SK-N-SH (cell line): Measurements from ENCODE around the gene RNASET2. TPM values are rescaled to one million over a fixed set of nuclear protein-coding genes. Genes with fewer than 3 reads are reported as not detected.

Experiments used
- CTCF ChIA-PET: fragments of 300-600, 350-600 bp; formaldehyde crosslinking; extraction: SDS; loops from one replicate; lab custom pipeline; 2021; lab: Yijun Ruan, JAX
- POLR2A ChIA-PET: fragments of 350-600 bp; sonication (Branson Sonifier 250); formaldehyde crosslinking; extraction: SDS; loops from one replicate; lab custom pipeline; 2020; ENCODE audit warnings: antibody characterized with exemption, inconsistent platforms; lab: Yijun Ruan, JAX
- DNase-seq: peaks from one replicate; pipeline ENCODE4 v3.0.0; 2012
- H2AFZ ChIP-seq: fragments of 200-600 bp; sonication (generic); 2 replicates; pipeline ENCODE4 v1.8.1; 2016; ENCODE audit warnings: antibody characterized with exemption, mild to moderate bottlenecking, low read depth
- H3F3A ChIP-seq: fragments of 200-600 bp; sonication (generic); replicated peaks from 2 replicates; pipeline ENCODE3; 2016; ENCODE audit warnings: antibody characterized with exemption, mild to moderate bottlenecking; ENCODE audit not compliant: insufficient read depth
- H3K27ac ChIP-seq, 2 experiments: fragments of 200-500 bp in 1 of 2; fragments of 200-600 bp in 1 of 2; sonication (Bioruptor generic) in 1 of 2; sonication (generic), shearing (Covaris generic) in 1 of 2; 2 replicates each; pipeline versions ENCODE4 v1.5.1 to v1.6.1; 2014 to 2016; ENCODE audit warnings: low read depth in 2 of 2, inconsistent platforms in 1 of 2, low read length in 1 of 2, mild to moderate bottlenecking in 1 of 2, mixed read lengths in 1 of 2
- H3K27me3 ChIP-seq: fragments of 200-600 bp; sonication (generic), shearing (Covaris generic); 2 replicates; pipeline ENCODE4 v1.6.1; 2016; ENCODE audit warnings: mixed run types; ENCODE audit not compliant: insufficient read depth
- H3K36me3 ChIP-seq, 2 experiments: fragments of 200-500 bp in 1 of 2; fragments of 200-600 bp in 1 of 2; sonication (Bioruptor generic) in 1 of 2; sonication (generic) in 1 of 2; replicated peaks in 1 of 2; 2 replicates each; pipeline versions ENCODE3 to v1.5.1; 2014 to 2016; ENCODE audit warnings: low read length in 1 of 2, mild to moderate bottlenecking in 1 of 2; ENCODE audit not compliant: insufficient read depth in 2 of 2, control insufficient read depth in 1 of 2
- H3K4me1 ChIP-seq, 2 experiments: fragments of 200-500 bp in 1 of 2; fragments of 200-600 bp in 1 of 2; sonication (Bioruptor generic) in 1 of 2; sonication (generic), shearing (Covaris generic) in 1 of 2; 2 replicates each; pipeline versions ENCODE4 v1.5.1 to v1.6.1; 2014 to 2016; ENCODE audit warnings: low read depth in 1 of 2, low read length in 1 of 2, mixed run types in 1 of 2; ENCODE audit not compliant: insufficient read depth in 2 of 2, control insufficient read depth in 1 of 2
- H3K4me2 ChIP-seq: fragments of 200-600 bp; sonication (generic), shearing (Covaris generic); 2 replicates; pipeline ENCODE4 v1.6.1; 2017; ENCODE audit warnings: mixed run types
- H3K4me3 ChIP-seq, 2 experiments: fragments of 200-500 bp in 1 of 2; fragments of 200-600 bp in 1 of 2; sonication (Bioruptor generic) in 1 of 2; sonication (generic), shearing (Covaris generic) in 1 of 2; 2 replicates each; pipeline versions ENCODE4 v1.5.1 to v1.8.1; 2014 to 2016; ENCODE audit warnings: low read depth in 2 of 2, inconsistent platforms in 1 of 2, low read length in 1 of 2, mild to moderate bottlenecking in 1 of 2, mixed read lengths in 1 of 2, moderate library complexity in 1 of 2
- H3K79me2 ChIP-seq: fragments of 200-600 bp; sonication (generic); 2 replicates; pipeline ENCODE4 v1.8.1; 2017; ENCODE audit warnings: mild to moderate bottlenecking; ENCODE audit not compliant: insufficient read depth
- H3K9ac ChIP-seq: fragments of 200-600 bp; sonication (generic); 2 replicates; pipeline ENCODE4 v1.6.1; 2017; ENCODE audit warnings: mixed run types
- H3K9me2 ChIP-seq: fragments of 200-600 bp; sonication (generic); 2 replicates; pipeline ENCODE4 v1.6.1; 2017; ENCODE audit warnings: mixed run types
- H3K9me3 ChIP-seq: fragments of 200-600 bp; sonication (generic); 2 replicates; pipeline ENCODE4 v1.6.1; 2017; ENCODE audit warnings: mixed run types, mild to moderate bottlenecking, moderate library complexity
- H4K20me1 ChIP-seq: fragments of 200-600 bp; sonication (generic); 2 replicates; pipeline ENCODE4 v1.6.1; 2017; ENCODE audit warnings: mild to moderate bottlenecking, mixed run types; ENCODE audit not compliant: insufficient read depth
- GATA2 ChIP-seq: sonication (generic); formaldehyde crosslinking; IDR thresholded peaks from 2 replicates; pipeline ENCODE4 v1.5.0; 2020; ENCODE audit warnings: mild to moderate bottlenecking, missing genetic modification reagents
- NFIC ChIP-seq: IDR thresholded peaks from 2 replicates; pipeline ENCODE4 v1.4.0; 2012; ENCODE audit warnings: borderline replicate concordance
- RAD21 ChIP-seq: IDR thresholded peaks from 2 replicates; pipeline ENCODE4 v1.6.1; 2012; ENCODE audit warnings: mild to moderate bottlenecking, low read length
- RFX5 ChIP-seq: IDR thresholded peaks from 2 replicates; pipeline ENCODE4 v1.6.1; 2012; ENCODE audit warnings: mild to moderate bottlenecking, improper control_type of control experiment, low read length
- TAF1 ChIP-seq: IDR thresholded peaks from 2 replicates; pipeline ENCODE4 v1.6.1; 2012; ENCODE audit warnings: low read depth, mild to moderate bottlenecking, low read length, moderate library complexity, borderline replicate concordance
- TCF12 ChIP-seq: IDR thresholded peaks from 2 replicates; pipeline ENCODE4 v1.4.0; 2012
- YY1 ChIP-seq: IDR thresholded peaks from 2 replicates; pipeline ENCODE4 v1.4.0; 2012; ENCODE audit warnings: low read depth, mild to moderate bottlenecking
- WGBS: methylation state at CpG from one replicate; pipeline ENCODE4 v1.1.6; 2017; ENCODE audit warnings: low lambda C conversion rate; 5-methylcytosine and 5-hydroxymethylcytosine counted together
- polyA plus RNA-seq, 3 experiments: library from polyadenylated mRNA; depleted of rRNA; stranded (reverse); fragments of >200 nt; gene quantifications; 2 replicates each; pipeline ENCODE4 v1.2.3, GENCODE V29; 2012
- TF ChIP-seq, protein P1 (sequence below): IDR thresholded peaks from 2 replicates; pipeline ENCODE4 v1.4.0; 2012; ENCODE audit warnings: low read depth, borderline replicate concordance
- TF ChIP-seq, protein P2 (sequence below): fragments of 200-600 bp; sonication (generic); IDR thresholded peaks from 2 replicates; pipeline ENCODE4 v1.6.1; 2017; ENCODE audit warnings: antibody characterized with exemption, mild to moderate bottlenecking, moderate library complexity
- TF ChIP-seq, protein P3 (sequence below): IDR thresholded peaks from 2 replicates; pipeline ENCODE4; 2012

Gene RNASET2
- polyA plus RNA-seq, 1 of the 3 experiments (the other 2 are of a cell fraction): 59.2 TPM

DNA sequence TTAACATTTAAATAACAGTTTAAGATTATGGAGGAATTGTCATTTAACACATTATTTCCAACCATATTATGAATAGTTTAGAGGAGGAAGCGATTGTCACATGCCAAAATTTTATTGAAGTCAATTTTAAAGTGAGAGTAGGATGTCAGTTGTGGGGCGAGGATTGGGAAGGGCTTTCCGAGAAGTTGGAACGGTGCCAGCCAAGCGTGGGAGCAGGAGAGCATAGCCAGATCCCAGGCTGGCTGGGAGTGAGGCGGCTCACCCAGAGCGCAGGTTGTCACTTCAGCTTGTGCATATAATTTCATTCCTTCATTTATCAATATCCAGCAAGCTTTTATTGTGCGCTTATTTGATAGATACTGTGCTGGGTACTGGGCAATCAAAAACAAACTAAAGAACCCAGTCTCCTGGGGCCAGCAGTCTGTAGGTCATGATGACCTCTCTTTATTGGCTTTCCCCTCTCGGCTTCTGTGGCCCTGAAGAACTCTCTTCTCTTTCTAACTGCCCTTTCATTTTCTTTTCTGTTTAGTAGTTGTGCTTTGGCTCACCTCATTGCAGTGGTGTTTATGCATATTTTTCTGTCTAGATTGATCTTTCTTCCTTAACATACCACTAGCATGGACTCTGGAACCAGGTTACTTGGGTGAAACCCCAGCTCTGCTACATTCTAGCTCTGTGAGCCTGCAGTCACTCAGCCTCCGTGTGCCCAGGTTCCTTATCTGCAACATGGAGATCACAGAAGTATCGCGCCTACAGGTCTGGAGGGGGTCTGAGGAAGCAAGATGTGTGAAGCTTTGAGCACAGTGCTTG lies 49.2 kb upstream of the RNASET2 start:
- POLR2A ChIA-PET: interaction anchor here (0.5 to 1.0 kb wide), 2 partner anchors 11 to 693 kb away, joined by 3 to 5 read pairs; no protein-coding TSS in a partner anchor

DNA sequence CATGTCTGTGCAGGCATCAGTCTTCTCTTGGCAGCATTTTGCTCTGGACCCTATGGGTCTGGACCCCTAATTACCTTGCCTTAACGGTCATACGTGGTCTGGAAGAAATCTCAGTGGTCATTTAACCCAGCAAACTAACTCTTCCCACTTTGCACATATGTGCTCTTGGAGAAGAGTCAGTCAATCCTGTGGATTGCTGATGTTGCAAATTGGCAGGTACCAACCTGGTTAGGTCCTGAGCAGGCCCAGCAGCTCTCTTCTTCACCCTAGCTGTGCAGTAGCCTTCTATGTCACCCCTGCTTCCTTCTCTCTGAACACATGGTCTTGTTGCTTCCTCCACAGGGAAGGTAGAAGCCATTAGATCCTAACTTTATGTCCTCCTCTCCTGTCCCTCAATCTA lies 44.4 kb upstream of the RNASET2 start:
- Histone ChIP-seq H3F3A (peaks cover 3% of the 10 kb centered on the region), H3K9me3 (no peaks in the 10 kb centered on the region), H3K4me3 (peak overlapping the region in 1 of 2 experiments; percentile 87; a peak in 3 of 4 replicates), H3K27ac (no peak overlapping the region), H3K9me2 (no peaks in the 10 kb centered on the region), H3K36me3 (peaks cover 35 to 42% of the 10 kb centered on the region in 2 experiments), H2AFZ (no peak overlapping the region), H3K79me2 (peaks cover 75% of the 10 kb centered on the region), H3K4me2 (peak overlapping the region; percentile 87), H3K27me3 (no peaks in the 10 kb centered on the region), H3K4me1 (peaks cover 15 to 29% of the 10 kb centered on the region in 2 experiments; a peak in 3 of 4 replicates), H3K9ac (no peak overlapping the region), H4K20me1 (peaks cover 5% of the 10 kb centered on the region)
- 100% methylated on average over 2 of the region's 2 CpGs for WGBS
- ChIA-PET POLR2A (no interaction called here), CTCF (interaction anchor here (1.0 to 3.4 kb wide), 3 partner anchors 90 to 141 kb away, joined by 3 to 27 read pairs (median 4); no protein-coding TSS in a partner anchor)
- TF ChIP-seq, protein P1, sequence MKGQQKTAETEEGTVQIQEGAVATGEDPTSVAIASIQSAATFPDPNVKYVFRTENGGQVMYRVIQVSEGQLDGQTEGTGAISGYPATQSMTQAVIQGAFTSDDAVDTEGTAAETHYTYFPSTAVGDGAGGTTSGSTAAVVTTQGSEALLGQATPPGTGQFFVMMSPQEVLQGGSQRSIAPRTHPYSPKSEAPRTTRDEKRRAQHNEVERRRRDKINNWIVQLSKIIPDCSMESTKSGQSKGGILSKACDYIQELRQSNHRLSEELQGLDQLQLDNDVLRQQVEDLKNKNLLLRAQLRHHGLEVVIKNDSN: no peak
- no peak for TF ChIP-seq TAF1
- no peak for TF ChIP-seq GATA2
- no peak for TF ChIP-seq RFX5
- no peak for TF ChIP-seq TCF12
- no peak for DNase-seq

More for the DNA sequence above, 49.2 kb upstream of the RNASET2 start:
- Histone ChIP-seq H3K9ac (no peak overlapping the region), H3K4me2 (no peak overlapping the region), H3K79me2 (peaks cover 52% of the 10 kb centered on the region), H3K4me1 (peaks cover 14 to 17% of the 10 kb centered on the region in 2 experiments; a peak in 3 of 4 replicates), H3K9me2 (no peaks in the 10 kb centered on the region), H3F3A (peaks cover 13% of the 10 kb centered on the region), H4K20me1 (no peaks in the 10 kb centered on the region; the same call in 1 of the 2 replicates), H2AFZ (no peak overlapping the region), H3K27me3 (no peaks in the 10 kb centered on the region), H3K27ac (peak overlapping the region in 1 of 2 experiments; percentile 7; a peak in 1 of 4 replicates), H3K4me3 (no peak overlapping the region), H3K9me3 (no peaks in the 10 kb centered on the region), H3K36me3 (peaks cover 66 to 67% of the 10 kb centered on the region in 2 experiments)
- WGBS: 82% methylated on average over 12 of the region's 12 CpGs
- CTCF ChIA-PET: interaction anchor here (0.8 to 1.6 kb wide), 6 partner anchors 16 to 320 kb away, joined by 3 to 6 read pairs (median 3); no protein-coding TSS in a partner anchor
- DNase-seq: peak; percentile 59
- TF ChIP-seq TAF1 (no peak), YY1 (no peak), RAD21 (no peak), NFIC (peak; percentile 40; the same call in 1 of the 2 replicates)
- TF ChIP-seq, protein P2, sequence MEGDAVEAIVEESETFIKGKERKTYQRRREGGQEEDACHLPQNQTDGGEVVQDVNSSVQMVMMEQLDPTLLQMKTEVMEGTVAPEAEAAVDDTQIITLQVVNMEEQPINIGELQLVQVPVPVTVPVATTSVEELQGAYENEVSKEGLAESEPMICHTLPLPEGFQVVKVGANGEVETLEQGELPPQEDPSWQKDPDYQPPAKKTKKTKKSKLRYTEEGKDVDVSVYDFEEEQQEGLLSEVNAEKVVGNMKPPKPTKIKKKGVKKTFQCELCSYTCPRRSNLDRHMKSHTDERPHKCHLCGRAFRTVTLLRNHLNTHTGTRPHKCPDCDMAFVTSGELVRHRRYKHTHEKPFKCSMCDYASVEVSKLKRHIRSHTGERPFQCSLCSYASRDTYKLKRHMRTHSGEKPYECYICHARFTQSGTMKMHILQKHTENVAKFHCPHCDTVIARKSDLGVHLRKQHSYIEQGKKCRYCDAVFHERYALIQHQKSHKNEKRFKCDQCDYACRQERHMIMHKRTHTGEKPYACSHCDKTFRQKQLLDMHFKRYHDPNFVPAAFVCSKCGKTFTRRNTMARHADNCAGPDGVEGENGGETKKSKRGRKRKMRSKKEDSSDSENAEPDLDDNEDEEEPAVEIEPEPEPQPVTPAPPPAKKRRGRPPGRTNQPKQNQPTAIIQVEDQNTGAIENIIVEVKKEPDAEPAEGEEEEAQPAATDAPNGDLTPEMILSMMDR: no peak
- TF ChIP-seq, protein P3, sequence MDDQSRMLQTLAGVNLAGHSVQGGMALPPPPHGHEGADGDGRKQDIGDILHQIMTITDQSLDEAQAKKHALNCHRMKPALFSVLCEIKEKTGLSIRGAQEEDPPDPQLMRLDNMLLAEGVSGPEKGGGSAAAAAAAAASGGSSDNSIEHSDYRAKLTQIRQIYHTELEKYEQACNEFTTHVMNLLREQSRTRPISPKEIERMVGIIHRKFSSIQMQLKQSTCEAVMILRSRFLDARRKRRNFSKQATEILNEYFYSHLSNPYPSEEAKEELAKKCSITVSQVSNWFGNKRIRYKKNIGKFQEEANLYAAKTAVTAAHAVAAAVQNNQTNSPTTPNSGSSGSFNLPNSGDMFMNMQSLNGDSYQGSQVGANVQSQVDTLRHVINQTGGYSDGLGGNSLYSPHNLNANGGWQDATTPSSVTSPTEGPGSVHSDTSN: no peak
